Activated CD4-positive, alpha-beta T cell treated with anti-CD3 and anti-CD28 coated beads, Interleukin-2, amount 50 U/mL, for 24 hours (primary cell): Measurements from ENCODE around the gene MPZL1.
A peak's percentile ranks its signal among the peaks of the same experiment; 100 is the strongest.
"Not testable (repeated sequence)": the region's sequence is repeated elsewhere in the genome, so short reads cannot be mapped to it uniquely, and the experiment has no call there.

Experiments
- DNase-seq, 2 donors: peaks; one replicate each; pipeline ENCODE4 v3.0.0-alpha.2; 2020; ENCODE audit warnings: low read depth in 1 of 2, low spot score in 1 of 2

Gene MPZL1

GRCh38 chr1:167718914-167719691 lies 2.7 kb upstream of the MPZL1 start:
- no peak for DNase-seq

DNA sequence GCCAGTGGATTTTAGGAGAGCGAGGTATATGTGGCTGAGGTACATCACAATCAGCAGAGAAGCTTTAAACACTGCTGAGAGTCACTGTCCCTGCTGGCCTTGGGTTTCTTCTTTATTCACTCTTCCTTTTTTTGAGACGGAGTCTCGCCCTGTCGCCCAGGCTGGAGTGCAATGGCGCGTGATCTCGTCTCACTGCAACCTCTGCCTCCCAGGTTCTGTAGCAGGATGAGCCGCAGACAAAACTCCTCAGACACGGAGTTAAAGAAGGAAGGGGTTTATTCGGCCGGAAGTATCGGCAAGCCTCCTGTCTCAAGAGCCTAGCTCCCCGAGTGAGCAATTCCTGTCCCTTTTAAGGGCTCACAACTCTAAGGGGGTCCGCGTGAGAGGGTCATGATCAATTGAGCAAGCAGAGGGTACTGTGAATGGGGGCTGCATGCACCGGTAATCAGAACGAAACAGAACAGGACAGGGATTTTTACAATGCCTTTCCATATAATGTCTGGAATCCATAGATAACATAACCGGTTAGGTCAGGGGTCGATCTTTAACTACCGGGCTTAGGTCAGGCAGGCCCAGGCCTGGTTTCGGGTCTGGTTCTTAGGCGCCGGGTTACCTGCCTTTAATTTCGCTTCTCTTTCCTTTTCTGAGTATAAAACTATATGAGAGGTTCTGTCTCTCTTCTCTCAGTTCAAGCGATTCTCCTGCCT lies 1.9 kb upstream of the MPZL1 start:
- not testable (repeated sequence) for DNase-seq

DNA sequence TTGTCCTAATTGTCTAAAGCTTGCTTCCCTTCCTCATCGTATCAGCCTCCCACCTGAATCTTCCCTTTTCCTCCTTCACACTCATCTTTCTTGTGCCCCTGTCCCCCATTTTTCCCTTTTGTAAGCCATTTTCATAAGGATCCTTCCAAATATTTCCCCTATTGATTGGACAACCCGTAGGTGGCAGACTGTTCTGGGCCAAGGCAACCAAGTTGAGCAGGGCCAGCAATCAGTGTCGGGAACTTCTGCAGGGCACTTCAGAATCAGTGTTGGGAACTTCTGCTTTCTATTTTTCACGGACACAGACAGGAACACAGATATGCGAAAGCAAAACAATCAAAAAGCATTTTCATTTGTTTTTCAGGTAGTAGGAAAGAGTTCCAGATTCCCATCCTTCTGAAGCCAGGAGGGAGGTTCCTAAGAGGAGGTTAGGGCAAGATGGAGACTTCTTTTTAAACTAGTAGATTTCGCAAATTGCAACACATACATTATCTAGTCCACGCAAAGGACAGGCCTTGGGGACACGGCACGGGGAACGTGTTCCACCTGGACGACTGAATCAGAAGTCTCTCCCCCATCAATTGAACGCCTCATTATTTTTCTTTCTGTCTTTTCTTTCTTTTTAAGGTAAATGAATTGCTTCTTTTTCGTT lies 691 bp upstream of the MPZL1 start:
- no peak for DNase-seq

GRCh38 chr1:167722152-167722869 lies 529 bp downstream of the MPZL1 start:
- peak in 1 of 2 donors; percentile 9 for DNase-seq

DNA sequence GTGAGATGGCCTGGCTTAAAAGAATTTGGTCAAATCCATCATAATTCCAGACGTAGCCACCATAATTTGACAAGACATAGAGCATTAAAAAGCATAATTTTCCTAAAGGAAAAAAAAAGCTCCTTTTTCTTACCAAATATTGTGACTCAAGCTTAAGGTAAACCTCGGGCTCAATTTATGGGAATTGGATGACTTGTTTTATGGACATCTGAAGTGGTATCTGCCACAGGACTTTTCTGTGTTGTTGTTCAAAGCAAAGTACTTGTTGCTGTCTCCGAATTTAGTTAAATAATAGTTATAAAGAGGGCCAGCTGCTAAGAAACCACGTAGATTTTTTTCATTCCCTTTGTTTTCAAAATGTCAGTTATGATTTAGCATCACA lies 1.1 kb downstream of the MPZL1 start:
- DNase-seq: no peak

GRCh38 chr1:167723707-167724323 lies 2.0 kb downstream of the MPZL1 start:
- no peak for DNase-seq

GRCh38 chr1:167726008-167726407 lies 4.2 kb downstream of the MPZL1 start:
- no peak for DNase-seq

GRCh38 chr1:167728818-167729410 lies 7.1 kb downstream of the MPZL1 start:
- DNase-seq: no peak

DNA sequence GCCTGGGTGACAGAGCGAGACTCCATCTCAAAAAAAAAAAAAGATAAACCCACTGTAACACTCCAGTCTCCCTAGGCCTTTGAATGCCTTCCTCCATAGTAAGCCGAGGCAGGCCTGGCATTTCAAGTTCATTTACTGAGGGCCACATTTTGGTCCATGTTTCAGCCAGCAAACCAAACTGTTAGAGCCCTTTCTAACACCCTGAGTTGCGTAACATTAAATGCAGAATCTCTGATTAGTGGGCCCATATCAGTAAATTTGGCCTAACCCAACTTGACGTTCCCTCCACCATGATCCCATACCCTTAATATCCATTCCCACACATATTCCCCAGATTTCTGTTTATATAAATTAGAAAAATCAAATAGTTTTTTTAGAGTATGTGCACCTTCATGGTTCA lies 12.4 kb downstream of the MPZL1 start:
- DNase-seq: no peak

DNA sequence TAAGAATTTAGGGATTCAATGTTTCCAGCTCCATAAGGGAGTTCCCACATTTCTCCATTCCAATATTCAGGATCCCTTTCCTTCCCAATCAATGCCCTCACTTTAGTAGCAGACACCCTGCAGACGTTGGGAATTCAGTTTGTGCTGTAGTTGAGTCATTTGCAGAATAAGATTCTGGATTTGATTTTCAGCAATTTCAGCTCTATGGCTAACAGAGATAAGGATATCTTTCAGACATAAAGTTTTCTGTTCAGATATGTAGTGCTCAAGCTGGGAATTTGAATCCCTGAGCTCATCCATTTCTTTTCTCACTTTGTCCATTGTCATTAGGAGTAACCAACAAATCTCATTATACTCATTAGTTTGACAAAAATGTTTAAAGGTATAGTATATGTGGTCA lies 13.1 kb downstream of the MPZL1 start:
- DNase-seq: no peak

- no peak for DNase-seq
Measured at GRCh38 chr1:167737169-167737568, 15.4 kb downstream of the MPZL1 start.

DNA sequence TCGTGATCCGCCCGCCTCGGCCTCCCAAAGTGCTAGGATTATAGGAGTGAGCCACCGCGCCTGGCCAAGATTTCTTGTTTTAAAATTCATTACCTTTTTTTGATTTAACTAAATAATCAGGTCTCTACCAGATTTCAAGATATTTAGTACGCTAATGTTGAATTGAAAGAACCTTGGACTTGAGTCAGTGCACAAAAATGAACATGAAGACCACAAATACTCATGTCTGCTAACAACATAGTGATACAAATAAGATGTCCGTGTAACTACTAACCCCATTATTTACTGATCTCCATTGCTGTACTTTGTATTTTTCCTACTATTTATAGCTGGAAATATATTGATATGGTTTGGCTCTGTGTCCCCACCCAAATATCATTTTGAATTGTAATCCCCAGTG lies 16.4 kb downstream of the MPZL1 start:
- no peak for DNase-seq

DNA sequence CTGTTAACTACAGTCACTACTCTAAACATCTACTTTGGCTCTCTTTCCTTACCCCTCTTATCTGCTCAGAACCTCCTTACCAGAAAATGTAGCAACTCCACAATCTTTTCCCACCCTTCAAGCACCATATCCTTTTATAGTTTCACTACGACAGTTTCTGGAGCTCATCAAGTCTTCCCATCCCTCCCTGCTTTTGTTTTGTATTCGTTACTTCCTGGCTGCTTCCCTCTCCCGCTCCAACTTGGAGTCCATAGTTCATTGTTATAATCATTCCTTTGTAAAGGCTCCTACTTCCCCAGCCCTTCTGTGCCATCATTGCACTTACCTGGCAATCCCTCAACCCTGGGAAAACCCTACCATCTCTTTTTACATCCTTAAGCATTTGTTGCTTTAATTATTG lies 18.0 kb downstream of the MPZL1 start:
- DNase-seq: no peak

GRCh38 chr1:167741103-167741502 lies 19.3 kb downstream of the MPZL1 start:
- DNase-seq: not testable (repeated sequence)

DNA sequence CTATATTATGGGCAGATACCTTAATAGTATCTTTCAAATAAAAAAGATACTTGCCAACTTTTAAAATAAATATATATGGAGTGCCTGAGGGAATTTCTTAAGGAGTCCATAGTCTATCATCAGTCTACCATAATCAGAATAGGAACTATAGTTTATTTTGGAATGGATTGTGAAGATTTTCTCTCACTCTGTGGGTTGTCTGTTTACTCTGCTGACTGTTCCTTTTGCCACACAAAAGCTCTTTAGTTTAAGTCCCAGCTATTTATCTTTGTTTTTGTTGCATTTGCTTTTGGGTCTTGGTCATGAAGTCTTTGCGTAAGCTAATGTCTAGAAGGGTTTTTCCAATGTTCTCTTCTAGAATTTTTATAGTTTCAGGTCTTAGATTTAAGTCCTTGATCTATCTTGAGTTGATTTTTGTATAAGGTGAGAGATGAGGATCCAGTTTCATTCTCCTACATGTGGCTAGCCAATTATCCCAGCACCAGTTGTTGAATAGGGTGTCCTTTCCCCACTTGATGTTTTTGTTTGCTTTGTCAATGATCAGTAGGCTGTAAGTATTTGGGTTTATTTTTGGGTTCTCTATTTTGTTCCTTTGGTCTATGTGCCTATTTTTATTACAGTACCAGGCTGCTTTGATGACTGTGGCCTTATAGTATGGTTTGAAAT lies 20.7 kb downstream of the MPZL1 start:
- DNase-seq: not testable (repeated sequence)

DNA sequence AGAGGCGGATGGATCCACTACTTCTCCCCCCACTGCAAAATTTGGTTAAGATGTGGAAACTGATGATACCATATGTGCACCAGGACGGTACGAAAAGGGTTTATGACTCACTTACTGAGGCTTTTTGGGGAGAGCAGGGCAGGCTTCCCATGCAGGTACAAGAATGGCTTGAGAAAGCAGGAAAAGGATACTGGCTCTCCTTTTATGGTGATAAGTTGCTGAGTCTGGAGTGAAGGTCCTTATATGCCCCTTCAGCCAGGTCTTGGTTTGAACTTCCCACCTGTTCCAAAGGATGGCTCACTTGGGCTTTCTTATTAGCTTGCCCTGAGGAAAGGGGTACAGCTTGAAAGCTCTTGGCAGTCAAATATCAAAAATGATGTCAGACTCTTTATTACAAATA lies 23.1 kb downstream of the MPZL1 start:
- DNase-seq: no peak

GRCh38 chr1:167746013-167746672 lies 24.4 kb downstream of the MPZL1 start:
- no peak for DNase-seq

- no peak for DNase-seq
Measured at GRCh38 chr1:167746988-167747655, 25.3 kb downstream of the MPZL1 start.

GRCh38 chr1:167747988-167748387 lies 26.2 kb downstream of the MPZL1 start:
- no peak for DNase-seq
